Measurements from ENCODE around the gene C10orf90.

The C10orf90 gene

GRCh38 chr10:126632705-126633104 is 37.8 kb downstream of the C10orf90 start:
- no peak for DNase-seq

GRCh38 chr10:126629925-126630624 is 40.4 kb downstream of the C10orf90 start:
- no peak for DNase-seq

GRCh38 chr10:126628746-126629145 is 41.7 kb downstream of the C10orf90 start:
- no peak for DNase-seq

GRCh38 chr10:126621846-126622245 is 48.6 kb downstream of the C10orf90 start:
- DNase-seq: no peak

- no peak for DNase-seq
Observed at GRCh38 chr10:126618466-126618865, 52.0 kb downstream of the C10orf90 start.

- DNase-seq: no peak
Observed at GRCh38 chr10:126617733-126618132, 52.8 kb downstream of the C10orf90 start.

GRCh38 chr10:126617208-126617607 is 53.3 kb downstream of the C10orf90 start:
- DNase-seq: no peak

- no peak for DNase-seq
Observed at GRCh38 chr10:126616737-126617136, 53.8 kb downstream of the C10orf90 start.

GRCh38 chr10:126611303-126611702 is 59.2 kb downstream of the C10orf90 start:
- DNase-seq: no peak

GRCh38 chr10:126609566-126609965 is 60.9 kb downstream of the C10orf90 start:
- no peak for DNase-seq

- no peak for DNase-seq
Observed at GRCh38 chr10:126599949-126600682, 70.4 kb downstream of the C10orf90 start.

GRCh38 chr10:126598009-126598408 is 72.5 kb downstream of the C10orf90 start:
- DNase-seq: no peak

GRCh38 chr10:126597211-126597610 is 73.3 kb downstream of the C10orf90 start:
- DNase-seq: no peak

GRCh38 chr10:126596472-126597016 is 73.9 kb downstream of the C10orf90 start:
- DNase-seq: no peak

GRCh38 chr10:126595160-126595559 is 75.3 kb downstream of the C10orf90 start:
- DNase-seq: no peak

- no peak for DNase-seq
Observed at GRCh38 chr10:126593968-126594701, 76.4 kb downstream of the C10orf90 start.

- DNase-seq: no peak
Observed at GRCh38 chr10:126592901-126593300, 77.6 kb downstream of the C10orf90 start.

GRCh38 chr10:126588024-126588423 is 82.5 kb downstream of the C10orf90 start:
- no peak for DNase-seq

GRCh38 chr10:126586878-126587277 is 83.6 kb downstream of the C10orf90 start:
- DNase-seq: no peak

- no peak for DNase-seq
Observed at GRCh38 chr10:126586128-126586527, 84.4 kb downstream of the C10orf90 start.

- no peak for DNase-seq
Observed at GRCh38 chr10:126585249-126586017, 85.1 kb downstream of the C10orf90 start.

GRCh38 chr10:126584836-126585235 is 85.7 kb downstream of the C10orf90 start:
- DNase-seq: no peak
